ENCODE results near the gene UBALD1. TPM values are rescaled to one million over a fixed set of nuclear protein-coding genes. Genes with fewer than 3 reads are reported as not detected.

Gene UBALD1
- 17.2 and 20.5 TPM in 2 replicates for total RNA-seq

DNA sequence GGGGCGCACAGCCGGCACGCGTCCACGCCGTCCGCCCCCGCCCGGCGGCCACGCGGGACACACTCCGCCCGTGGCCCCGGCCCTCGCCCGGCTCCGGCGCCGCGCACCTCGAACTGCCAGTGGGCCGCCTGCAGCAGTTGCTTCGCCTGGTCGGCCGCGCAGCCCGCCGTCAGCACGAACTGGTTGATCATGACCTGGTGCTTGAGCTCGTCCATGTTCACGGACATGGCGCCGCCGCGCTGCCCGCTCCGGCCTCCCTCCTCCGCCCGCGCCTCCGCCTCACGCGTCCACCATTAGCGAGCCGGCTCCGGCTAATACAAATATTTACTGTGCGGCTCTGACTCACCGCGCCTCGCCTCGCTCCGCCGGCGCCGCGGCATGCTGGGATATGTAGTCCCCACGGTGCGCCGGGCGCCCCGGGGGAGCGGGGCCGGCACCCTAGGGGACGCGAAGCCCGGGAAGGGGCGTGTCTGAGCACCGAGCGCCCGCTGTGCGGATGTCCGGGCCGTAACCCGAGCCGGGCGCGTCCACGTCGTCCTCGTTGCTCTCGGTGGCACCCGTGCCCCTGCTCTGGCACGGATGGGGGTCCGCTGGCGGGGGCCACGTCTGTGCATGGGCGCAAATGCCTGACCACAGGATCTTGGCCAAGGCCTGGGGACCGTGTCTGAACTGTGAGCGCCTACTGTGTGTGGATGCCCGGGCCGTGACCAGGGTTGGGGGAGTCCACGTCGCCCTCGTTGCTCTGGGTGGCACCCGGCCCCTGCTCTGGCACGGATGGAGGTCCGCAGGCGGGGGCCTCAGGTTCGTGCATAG lies at the start of gene UBALD1:
UBALD1 (minus strand) TSS at position 318 of the 813 bp plus-strand sequence; CDS start at position 227, 91 bp downstream.
- Mint-ChIP-seq H3K4me3 (peak within 1 kb of the TSS; percentile 84), H3K4me1 (peaks cover 12% of the 10 kb centered on the region), H3K9me3 (no peaks in the 10 kb centered on the region), H3K36me3 (ENCODE audit: low read depth) (peaks cover 3% of the 10 kb centered on the region), H3K27me3 (no peaks in the 10 kb centered on the region), H3K27ac (peak within 1 kb of the TSS; percentile 94)
- peak; percentile 95 for DNase-seq
- intact Hi-C loops (cut with micrococcal nuclease), result loop anchor here (5.0 to 10.0 kb wide), 3 partner anchors 77 to 480 kb away; partner anchors contain the start of genes CDIP1, DNAJA3 and EEF2KMT

GRCh38 chr16:4663777-4664465 lies 49.2 kb upstream of the UBALD1 start:
- peak overlapping the region; percentile 77 for H3K4me3 Mint-ChIP-seq

DNA sequence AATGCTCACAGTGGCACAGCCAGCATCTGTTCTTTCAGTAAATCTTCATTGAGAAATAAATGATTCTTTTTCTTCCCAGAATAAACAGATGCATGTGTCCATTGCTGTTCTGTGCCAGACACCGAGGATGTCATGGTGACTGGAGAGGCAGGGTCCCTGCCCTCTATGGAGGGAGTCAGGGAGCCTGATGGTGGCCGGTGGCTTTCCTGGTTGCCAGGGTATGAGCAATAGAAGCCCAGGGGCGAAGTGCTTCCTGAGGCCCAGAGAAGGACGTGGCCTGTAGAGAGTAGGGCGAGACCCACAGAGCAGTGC lies 48.7 kb upstream of the UBALD1 start:
- intact Hi-C loops (cut with micrococcal nuclease), result loop anchor here (10.0 kb wide), 1 partner anchor 101 kb away; the partner anchor contains the start of gene ZNF500
- H3K27me3 Mint-ChIP-seq, result no peaks in the 10 kb centered on the region
- H3K36me3 Mint-ChIP-seq (ENCODE audit: low read depth), result peaks cover 25% of the 10 kb centered on the region
- H3K4me1 Mint-ChIP-seq, result peaks cover 47% of the 10 kb centered on the region
- no peak for DNase-seq
- peak overlapping the region; percentile 61 for H3K4me3 Mint-ChIP-seq
- H3K27ac Mint-ChIP-seq, result peak overlapping the region; percentile 88
- no peaks in the 10 kb centered on the region for H3K9me3 Mint-ChIP-seq

More at GRCh38 chr16:4663777-4664465, 49.2 kb upstream of the UBALD1 start:
- H3K27ac Mint-ChIP-seq, result peak overlapping the region; percentile 88
- H3K4me1 Mint-ChIP-seq, result peaks cover 47% of the 10 kb centered on the region
- H3K9me3 Mint-ChIP-seq, result no peaks in the 10 kb centered on the region
- peaks cover 24% of the 10 kb centered on the region for H3K36me3 Mint-ChIP-seq (ENCODE audit: low read depth)
- no peaks in the 10 kb centered on the region for H3K27me3 Mint-ChIP-seq
- intact Hi-C loops (cut with micrococcal nuclease), result loop anchor here (10.0 kb wide), 1 partner anchor 101 kb away; the partner anchor contains the start of gene ZNF500
- no peak for DNase-seq

DNA sequence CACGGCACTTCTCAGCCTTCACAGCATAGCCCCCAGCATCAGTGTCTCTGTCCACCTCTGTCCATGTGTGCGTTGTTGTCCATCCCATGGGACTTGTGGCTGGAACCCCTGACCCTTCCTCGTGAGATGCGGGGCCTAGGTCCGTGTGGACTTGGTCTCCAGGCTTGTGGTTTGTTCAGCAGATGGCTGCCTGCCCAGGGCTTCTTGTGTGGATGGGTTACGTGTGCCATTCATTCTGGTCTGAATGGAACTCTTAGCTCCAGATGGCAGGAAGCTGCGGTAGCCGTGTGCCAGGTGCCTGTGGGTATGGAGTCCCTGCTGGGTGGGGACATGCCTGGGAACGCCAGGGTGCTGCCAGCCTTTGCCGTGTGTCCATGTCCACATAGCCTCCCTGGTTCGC lies 47.0 kb upstream of the UBALD1 start:
- peaks cover 28% of the 10 kb centered on the region for H3K36me3 Mint-ChIP-seq (ENCODE audit: low read depth)
- H3K4me3 Mint-ChIP-seq, result no peak overlapping the region
- DNase-seq, result no peak
- intact Hi-C loops (cut with micrococcal nuclease), result loop anchor here (2.0 to 10.0 kb wide), 2 partner anchors 15 to 103 kb away; partner anchors contain the start of gene ZNF500
- H3K27ac Mint-ChIP-seq, result peak overlapping the region; percentile 53
- H3K27me3 Mint-ChIP-seq, result no peaks in the 10 kb centered on the region
- H3K9me3 Mint-ChIP-seq, result no peaks in the 10 kb centered on the region
- H3K4me1 Mint-ChIP-seq, result peaks cover 47% of the 10 kb centered on the region

DNA sequence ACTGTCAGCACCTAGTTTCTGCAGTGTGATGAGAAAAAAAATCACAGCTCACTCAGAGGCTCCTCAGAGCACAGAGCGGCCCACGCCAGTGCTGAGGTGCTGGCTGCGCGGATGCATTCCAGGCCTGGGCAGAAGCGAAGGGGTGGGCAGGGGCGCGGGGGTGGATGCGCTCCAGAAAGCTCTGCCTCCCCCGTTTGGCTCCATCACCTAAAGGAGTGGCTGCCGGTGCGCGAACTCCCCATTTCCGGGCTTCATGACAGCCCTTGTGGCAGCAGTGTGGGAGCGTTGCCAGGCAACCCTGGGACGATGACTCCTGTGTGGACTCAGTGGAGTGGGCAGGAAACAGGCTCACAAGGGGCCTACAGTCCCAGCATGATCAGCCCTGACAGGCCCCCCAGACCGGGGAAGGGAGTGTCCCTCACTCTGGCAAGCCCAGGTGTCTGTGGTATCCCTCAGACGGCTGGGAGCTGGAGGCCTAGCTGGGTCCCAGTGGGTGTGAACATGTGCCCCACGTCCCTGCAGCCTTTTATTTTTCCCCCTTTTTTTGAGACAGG lies 45.8 kb upstream of the UBALD1 start:
- Mint-ChIP-seq H3K9me3 (no peaks in the 10 kb centered on the region), H3K4me1 (peaks cover 42% of the 10 kb centered on the region), H3K4me3 (peak overlapping the region; percentile 61), H3K36me3 (ENCODE audit: low read depth) (peaks cover 32% of the 10 kb centered on the region), H3K27me3 (no peaks in the 10 kb centered on the region), H3K27ac (peak overlapping the region; percentile 92)
- intact Hi-C loops (cut with micrococcal nuclease), result loop anchor here (2.0 to 10.0 kb wide), 2 partner anchors 16 to 104 kb away; partner anchors contain the start of gene ZNF500
- peak; percentile 92 for DNase-seq

DNA sequence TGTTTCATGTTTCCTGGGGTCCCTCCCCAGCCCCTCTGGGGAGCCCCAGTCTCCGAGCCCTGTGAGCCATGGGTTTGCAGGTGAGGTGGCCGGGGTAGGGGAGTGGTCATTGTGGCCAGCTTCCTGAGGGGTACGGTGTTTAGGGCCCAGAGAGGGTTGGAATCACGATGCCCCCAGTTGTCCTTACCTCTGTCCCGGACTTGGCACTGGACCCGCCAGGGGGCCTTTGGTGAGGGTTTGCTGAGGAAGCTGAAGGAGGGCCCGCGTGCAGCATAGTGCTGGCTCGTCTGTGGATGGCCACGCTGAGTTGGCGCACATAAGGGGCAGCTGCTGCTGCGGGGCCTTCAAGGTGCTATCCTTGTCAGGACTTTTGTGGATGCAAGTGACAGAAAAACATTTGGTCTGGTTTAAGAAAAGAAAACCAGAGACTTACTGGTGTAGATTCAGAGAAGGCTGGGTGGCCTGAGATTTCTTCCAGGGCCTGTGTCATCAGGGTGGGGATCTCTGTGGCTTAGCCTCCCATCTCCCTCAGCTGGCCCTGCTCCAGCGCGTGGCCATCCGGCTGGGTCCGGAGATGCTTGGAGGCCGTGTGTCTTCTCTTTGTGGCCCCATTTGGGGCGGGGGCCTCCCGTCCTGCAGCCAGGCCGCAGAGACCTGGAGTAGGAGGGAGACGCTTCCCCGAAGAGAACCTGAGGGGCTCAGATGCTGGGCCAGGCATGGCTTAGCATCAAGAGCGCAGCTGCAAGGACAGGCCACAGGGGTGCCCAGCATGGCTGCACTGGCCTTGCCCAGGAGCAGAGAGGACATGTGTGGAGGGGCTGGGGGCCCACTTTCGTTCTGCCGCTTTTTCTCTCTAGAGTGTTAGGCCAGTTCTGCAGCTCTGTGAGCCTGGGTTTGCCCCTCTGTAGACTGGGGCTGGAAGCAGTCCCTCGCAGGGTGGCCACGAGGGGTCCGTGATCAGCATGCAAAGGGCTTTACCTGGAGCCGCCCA lies 45.0 kb upstream of the UBALD1 start:
- H3K36me3 Mint-ChIP-seq (ENCODE audit: low read depth), result peaks cover 34% of the 10 kb centered on the region
- no peaks in the 10 kb centered on the region for H3K27me3 Mint-ChIP-seq
- intact Hi-C loops (cut with micrococcal nuclease), result loop anchor here (2.0 to 10.0 kb wide), 2 partner anchors 17 to 105 kb away; partner anchors contain the start of gene ZNF500
- peak overlapping the region; percentile 92 for H3K27ac Mint-ChIP-seq
- DNase-seq, result no peak
- peaks cover 38% of the 10 kb centered on the region for H3K4me1 Mint-ChIP-seq
- H3K9me3 Mint-ChIP-seq, result no peaks in the 10 kb centered on the region
- H3K4me3 Mint-ChIP-seq, result peak overlapping the region; percentile 39

DNA sequence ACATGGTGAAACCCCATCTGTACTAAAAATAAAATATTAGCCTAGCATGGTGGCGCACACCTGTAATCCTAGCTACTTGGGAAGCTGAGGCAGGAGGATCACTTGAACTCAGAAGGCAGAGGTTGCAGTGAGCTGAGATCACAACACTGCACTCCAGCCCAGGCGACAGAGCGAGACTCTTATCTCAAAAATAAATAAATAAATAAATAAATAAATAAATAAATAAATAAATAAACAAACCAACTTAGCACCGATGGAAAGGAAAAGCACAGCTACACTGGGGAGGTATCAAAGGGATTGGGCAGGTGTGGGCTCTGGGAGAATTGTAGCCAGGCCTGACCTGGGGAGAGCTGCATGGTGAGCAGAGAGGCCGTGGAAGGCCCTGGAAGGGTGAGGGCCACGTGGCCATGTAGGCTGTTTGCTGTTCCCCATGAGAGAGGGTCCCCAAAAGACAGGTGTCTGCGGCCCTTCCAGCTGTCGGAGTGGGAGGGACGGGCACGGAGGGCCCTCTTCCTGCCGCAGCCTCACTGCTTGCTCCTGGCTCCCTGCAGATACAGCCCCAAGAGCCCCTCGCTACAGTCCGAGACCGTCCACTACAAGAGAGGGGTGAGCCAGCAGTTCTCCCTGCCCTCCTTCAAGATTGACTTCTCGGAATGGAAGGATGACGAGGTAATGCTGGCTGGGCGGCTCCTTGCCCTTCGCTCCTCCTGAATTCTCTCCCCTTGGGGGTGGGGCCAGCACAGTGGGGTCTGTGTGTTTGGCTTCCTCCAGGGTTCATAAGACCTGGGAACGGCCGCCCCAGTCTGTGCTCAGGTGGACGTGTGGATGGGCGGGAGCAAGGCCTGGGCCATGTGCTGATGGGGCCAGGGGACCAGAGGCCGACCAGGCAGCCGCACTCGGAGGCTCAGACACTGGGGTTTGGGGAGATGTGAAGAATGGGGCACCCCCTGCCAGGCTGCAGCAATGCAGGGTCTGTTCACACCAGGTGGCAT lies 42.3 kb upstream of the UBALD1 start:
- Mint-ChIP-seq H3K9me3 (no peaks in the 10 kb centered on the region), H3K4me1 (peaks cover 24% of the 10 kb centered on the region), H3K27ac (no peak overlapping the region), H3K36me3 (ENCODE audit: low read depth) (peaks cover 33% of the 10 kb centered on the region), H3K4me3 (no peak overlapping the region), H3K27me3 (no peaks in the 10 kb centered on the region)
- DNase-seq, result no peak
- intact Hi-C loops (cut with micrococcal nuclease), result no loop called here

DNA sequence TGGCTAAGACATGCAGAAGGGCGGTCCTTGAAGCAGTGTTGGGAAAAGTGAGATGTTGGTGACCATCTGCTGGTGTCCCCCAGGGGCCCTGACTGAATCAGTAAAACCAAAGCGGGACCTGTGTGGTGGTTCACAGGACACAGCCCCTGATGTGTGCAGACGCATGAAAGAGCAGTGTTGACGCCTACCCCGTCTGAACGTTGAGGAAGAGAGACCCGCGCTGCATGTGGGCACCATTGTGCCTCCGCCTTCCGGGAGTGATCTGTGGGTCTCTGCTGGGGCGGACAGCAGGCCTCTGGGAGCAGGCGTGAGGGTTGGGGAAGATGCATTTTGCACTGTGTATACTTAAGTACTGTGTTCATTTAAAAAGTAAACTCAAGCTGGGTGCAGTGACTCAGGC lies 41.5 kb upstream of the UBALD1 start:
- H3K36me3 Mint-ChIP-seq (ENCODE audit: low read depth), result peaks cover 36% of the 10 kb centered on the region
- peaks cover 20% of the 10 kb centered on the region for H3K4me1 Mint-ChIP-seq
- no peak overlapping the region for H3K27ac Mint-ChIP-seq
- intact Hi-C loops (cut with micrococcal nuclease), result no loop called here
- no peak for DNase-seq
- no peaks in the 10 kb centered on the region for H3K27me3 Mint-ChIP-seq
- no peaks in the 10 kb centered on the region for H3K9me3 Mint-ChIP-seq
- H3K4me3 Mint-ChIP-seq, result no peak overlapping the region

DNA sequence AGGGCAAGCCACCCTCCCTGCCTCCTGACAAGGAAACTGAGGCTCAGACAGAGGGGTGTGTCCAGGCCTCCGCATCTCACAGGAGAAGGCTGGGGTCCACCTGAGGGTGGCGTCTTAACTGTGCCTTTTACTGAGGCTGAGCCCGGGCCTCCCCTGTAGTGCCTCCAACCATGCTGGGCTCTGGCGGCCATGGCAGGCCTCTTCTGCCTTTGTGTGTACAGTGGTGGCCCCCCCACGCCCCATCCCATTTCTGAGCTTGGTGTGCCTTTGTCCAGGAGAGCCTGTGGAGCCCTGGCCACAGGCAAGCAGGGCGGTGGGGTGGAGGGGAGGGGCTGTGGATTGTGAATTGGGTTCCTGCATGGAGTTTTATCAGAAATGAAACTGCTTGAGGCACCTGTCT lies 41.1 kb upstream of the UBALD1 start:
- Mint-ChIP-seq H3K27ac (no peak overlapping the region), H3K4me3 (no peak overlapping the region), H3K9me3 (no peaks in the 10 kb centered on the region), H3K27me3 (no peaks in the 10 kb centered on the region), H3K4me1 (peaks cover 16% of the 10 kb centered on the region), H3K36me3 (ENCODE audit: low read depth) (peaks cover 39% of the 10 kb centered on the region)
- DNase-seq, result no peak
- intact Hi-C loops (cut with micrococcal nuclease), result no loop called here

DNA sequence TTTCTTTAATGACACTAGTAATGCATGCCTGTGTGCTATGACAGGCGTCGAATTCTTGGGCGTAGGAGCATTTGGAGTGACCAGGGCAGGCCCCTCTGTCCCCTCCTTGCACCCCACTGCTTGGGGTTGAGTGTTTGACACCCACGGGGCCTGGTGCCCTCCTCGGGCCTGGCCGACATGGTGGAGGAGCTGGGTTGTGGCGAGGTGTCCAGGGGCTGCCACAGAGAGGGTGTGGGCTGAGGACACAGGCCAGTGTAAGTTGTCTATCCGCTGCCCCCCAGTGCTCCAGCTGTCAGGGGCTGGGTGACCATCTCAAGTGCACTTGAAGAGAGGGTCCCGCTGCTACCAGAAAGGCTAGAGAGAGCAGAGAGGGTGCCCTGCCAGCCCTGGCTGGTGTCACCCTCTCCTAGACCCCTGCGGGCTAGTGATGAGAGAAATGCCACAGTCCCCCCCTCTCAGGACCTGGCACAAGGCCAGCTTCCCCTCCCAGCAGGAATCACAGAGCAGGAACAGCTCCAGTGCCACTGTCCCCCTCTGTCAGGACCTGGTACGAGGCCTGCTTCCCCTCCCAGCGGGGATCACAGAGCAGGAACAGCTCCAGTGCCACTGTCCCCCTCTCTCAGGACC lies 40.4 kb upstream of the UBALD1 start:
- intact Hi-C loops (cut with micrococcal nuclease), result no loop called here
- no peak for DNase-seq
- Mint-ChIP-seq H3K9me3 (no peaks in the 10 kb centered on the region), H3K4me1 (peaks cover 14% of the 10 kb centered on the region), H3K27me3 (no peaks in the 10 kb centered on the region), H3K27ac (no peak overlapping the region), H3K4me3 (no peak overlapping the region), H3K36me3 (ENCODE audit: low read depth) (peaks cover 45% of the 10 kb centered on the region)

DNA sequence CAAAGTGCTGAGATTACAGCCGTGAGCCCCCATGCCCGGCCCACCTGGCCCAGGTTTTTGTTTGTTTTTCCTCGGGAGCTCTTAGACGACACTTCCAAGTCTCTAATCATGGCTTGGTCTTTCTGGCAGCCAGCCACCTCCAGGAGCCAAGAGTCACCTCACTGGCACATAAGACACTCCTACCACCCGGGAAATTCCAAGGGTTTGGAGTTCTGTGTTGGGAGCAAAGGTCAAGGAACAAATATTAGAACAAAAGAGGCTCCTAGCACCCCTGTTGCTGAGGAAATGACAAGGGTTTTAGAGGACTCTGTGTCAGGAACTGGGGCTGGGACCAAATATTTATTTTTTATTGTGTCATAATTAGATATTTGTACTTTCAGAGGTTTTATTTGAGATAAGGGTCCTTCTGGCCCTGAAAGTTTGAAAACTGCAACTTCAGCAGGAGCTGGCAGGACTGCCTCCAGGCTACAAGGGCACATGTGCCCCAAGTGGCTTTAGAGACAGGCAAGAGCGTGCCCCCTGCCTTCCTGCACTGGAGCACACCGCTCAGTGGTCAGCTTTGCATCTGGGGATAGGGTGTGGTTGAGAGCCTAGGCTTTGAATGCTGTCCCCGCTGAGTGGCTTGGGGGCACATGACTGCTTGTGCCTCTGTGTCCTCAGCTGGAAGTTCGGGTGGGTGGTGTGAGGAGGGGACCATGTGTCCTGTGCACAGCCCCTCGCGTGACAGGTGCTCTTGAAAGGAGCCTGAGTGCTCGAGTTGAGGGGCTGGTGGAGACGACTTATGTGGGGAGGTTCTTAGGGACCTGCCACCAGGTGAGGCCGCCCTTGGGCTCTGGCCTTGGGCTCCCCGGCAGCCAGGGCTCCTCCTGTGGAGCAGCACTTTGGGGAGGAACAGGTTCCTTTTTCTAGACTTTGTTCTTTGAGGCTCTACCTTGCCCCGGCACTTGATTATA lies 39.6 kb upstream of the UBALD1 start:
- no peaks in the 10 kb centered on the region for H3K9me3 Mint-ChIP-seq
- intact Hi-C loops (cut with micrococcal nuclease), result no loop called here
- H3K4me1 Mint-ChIP-seq, result peaks cover 11% of the 10 kb centered on the region
- H3K4me3 Mint-ChIP-seq, result no peak overlapping the region
- H3K27ac Mint-ChIP-seq, result no peak overlapping the region
- no peaks in the 10 kb centered on the region for H3K27me3 Mint-ChIP-seq
- H3K36me3 Mint-ChIP-seq (ENCODE audit: low read depth), result peaks cover 45% of the 10 kb centered on the region
- DNase-seq, result no peak
